ENCODE data around the gene ADGRL2. TPM values are rescaled to one million over a fixed set of nuclear protein-coding genes. Genes with fewer than 3 reads are reported as not detected.

Gene ADGRL2
- total and polyA plus RNA-seq, 2 of the 4 experiments (the other 2 are of a cell fraction), result 17.0 to 42.7 TPM

- CTCF ChIA-PET, result no interaction called here
- POLR2A ChIA-PET (ENCODE audit: unreplicated experiment), result no interaction called here
- intact Hi-C loops (cut with micrococcal nuclease), result no loop called here
- no peaks in the 10 kb centered on the region for H4K20me1 ChIP-seq (ENCODE audit: insufficient read depth, low read length)
- no peak overlapping the region for H2BK5ac ChIP-seq (ENCODE audit: low read depth, low read length, poor library complexity, severe bottlenecking)
- no peak overlapping the region for H2BK15ac ChIP-seq (ENCODE audit: low read depth, low read length)
- H3K9me1 ChIP-seq (ENCODE audit: insufficient read depth, low read length), result no peaks in the 10 kb centered on the region
- DNase-seq, result no peak
- no peak overlapping the region for H3K18ac ChIP-seq (ENCODE audit: low read depth, low read length)
- no peak overlapping the region for H2BK20ac ChIP-seq (ENCODE audit: low read depth, low read length)
- no peak overlapping the region for H4K91ac ChIP-seq (ENCODE audit: insufficient read depth, low read depth, low read length)
- no peak overlapping the region for H3K4ac ChIP-seq (ENCODE audit: low read depth, low read length)
- no peak overlapping the region for H3K9ac ChIP-seq (ENCODE audit: low read depth, low read length)
- no peak overlapping the region for H3K23ac ChIP-seq (ENCODE audit: low read depth, low read length)
- H4K5ac ChIP-seq (ENCODE audit: low read depth, low read length), result no peak overlapping the region
- TF ChIP-seq RCOR1 (IDR thresholded peaks at IDR 0.05; ENCODE audit: insufficient replicate concordance, low read length) (no peak), MXI1 (IDR thresholded peaks at IDR 0.05; ENCODE audit: borderline replicate concordance, low read depth, low read length) (no peak), CEBPB (IDR thresholded peaks at IDR 0.05; ENCODE audit: low read depth, low read length) (no peak), RAD21 (IDR thresholded peaks at IDR 0.05; ENCODE audit: low read length) (no peak), POLR2A (IDR thresholded peaks at IDR 0.05; ENCODE audit: low read depth, low read length) (no peak), USF2 (IDR thresholded peaks at IDR 0.05; ENCODE audit: low read depth, low read length) (no peak), CHD1 (IDR thresholded peaks at IDR 0.05; ENCODE audit: low read depth, low read length) (no peak), FOS (IDR thresholded peaks at IDR 0.05; ENCODE audit: low read depth, low read length) (no peak), ELK1 (IDR thresholded peaks at IDR 0.05; ENCODE audit: borderline replicate concordance, low read depth, low read length) (no peak), MAZ (IDR thresholded peaks at IDR 0.05; ENCODE audit: borderline replicate concordance, low read depth, low read length) (no peak), CTCF (conservative IDR thresholded peaks at IDR 0.05; ENCODE audit: low read depth, low read length) (no peak), SMC3 (IDR thresholded peaks at IDR 0.05; ENCODE audit: low read depth, low read length) (no peak), RFX5 (IDR thresholded peaks at IDR 0.05; ENCODE audit: low read depth, low read length) (no peak)
- no TSS peak for BruUV-seq (replicated peaks)
- no peaks in the 10 kb centered on the region for H3K9me3 ChIP-seq (ENCODE audit: control insufficient read depth, insufficient read depth, low read length)
- no peaks in the 10 kb centered on the region for H3K79me1 ChIP-seq (ENCODE audit: low read depth in 1 of 2, low read length in 2 of 2)
- no peak overlapping the region for H2AFZ ChIP-seq (replicated peaks; ENCODE audit: low read length, poor library complexity)
- no peaks in the 10 kb centered on the region for H3K36me3 ChIP-seq (ENCODE audit: control insufficient read depth, insufficient read depth, low read length)
- H3K27ac ChIP-seq (ENCODE audit: insufficient read depth, low read length), result no peak overlapping the region
- H4K8ac ChIP-seq (ENCODE audit: low read depth in 2 of 2, low read length in 2 of 2), result no peak overlapping the region
- no peak overlapping the region for H2BK120ac ChIP-seq (ENCODE audit: low read depth, low read length)
- H3K4me1 ChIP-seq (ENCODE audit: control insufficient read depth, insufficient read depth, low read length), result no peaks in the 10 kb centered on the region
- H3K14ac ChIP-seq (replicated peaks; ENCODE audit: low read depth, low read length), result no peak overlapping the region
- no peak overlapping the region for H3K56ac ChIP-seq (ENCODE audit: extremely low read depth, insufficient read depth, low read length)
- H3K4me3 ChIP-seq (ENCODE audit: insufficient read depth, low read depth, low read length), result no peak overlapping the region
- no peak overlapping the region for H2AK5ac ChIP-seq (ENCODE audit: low read depth, low read length)
- no peak overlapping the region for H3K4me2 ChIP-seq (ENCODE audit: low read depth, low read length)
- no peak for ATAC-seq (ENCODE audit: low read depth)
- in situ Hi-C loops (cut with MboI; ENCODE audit: low sequenced_read_pairs), result no loop called here
- H2AK9ac ChIP-seq (replicated peaks; ENCODE audit: low read depth, low read length, poor library complexity), result no peak overlapping the region
- dilution Hi-C loops (cut with HindIII; ENCODE audit: low sequenced_read_pairs, unreplicated experiment), result no loop called here
- no peaks in the 10 kb centered on the region for H3K27me3 ChIP-seq (ENCODE audit: control insufficient read depth, insufficient read depth, low read length)
These were observed 207.1 kb downstream of the ADGRL2 start for GRCh38 chr1:82007804-82008203.

Data from IMR-90 (cell line).